ENCODE measurements around the gene BCAR1. TPM values are rescaled to one million over a fixed set of nuclear protein-coding genes. Genes with fewer than 3 reads are reported as not detected.
A peak's percentile ranks its signal among the peaks of the same experiment; 100 is the strongest.
"Not testable (repeated sequence)": the region's sequence is repeated elsewhere in the genome, so short reads cannot be mapped to it uniquely, and the experiment has no call there.

The BCAR1 gene
- polyA plus RNA-seq, 12 donors = 36.4 to 86.5 (median 42.8) TPM; not detected in 1

- DNase-seq = not testable (repeated sequence)
Observed at GRCh38 chr16:75242436-75243078, 8.9 kb downstream of the BCAR1 start.

- DNase-seq = no peak
Observed at GRCh38 chr16:75241955-75242354, 9.5 kb downstream of the BCAR1 start.

GRCh38 chr16:75241412-75241811 is 10.0 kb downstream of the BCAR1 start:
- no peak for DNase-seq

- not testable (repeated sequence) for DNase-seq
Observed at GRCh38 chr16:75240633-75241032, 10.8 kb downstream of the BCAR1 start.

- no peak for DNase-seq
Observed at GRCh38 chr16:75239542-75240122, 11.8 kb downstream of the BCAR1 start.

- DNase-seq = no peak
Observed at GRCh38 chr16:75238853-75239541, 12.4 kb downstream of the BCAR1 start.

- peak; percentile 85 for DNase-seq
Observed at GRCh38 chr16:75238132-75238852, 13.1 kb downstream of the BCAR1 start.

GRCh38 chr16:75237398-75238131 is 13.9 kb downstream of the BCAR1 start:
- DNase-seq = no peak

GRCh38 chr16:75236736-75237397 is 14.6 kb downstream of the BCAR1 start:
- DNase-seq = no peak

GRCh38 chr16:75236232-75236631 is 15.2 kb downstream of the BCAR1 start:
- DNase-seq = no peak

- no peak for DNase-seq
Observed at GRCh38 chr16:75235721-75236193, 15.7 kb downstream of the BCAR1 start.

- DNase-seq = no peak
Observed at GRCh38 chr16:75234856-75235696, 16.3 kb downstream of the BCAR1 start.

GRCh38 chr16:75233611-75233938 is 17.8 kb downstream of the BCAR1 start:
- DNase-seq = no peak

- DNase-seq = no peak
Observed at GRCh38 chr16:75231570-75231969, 19.9 kb downstream of the BCAR1 start.

GRCh38 chr16:75230471-75231110 is 20.8 kb downstream of the BCAR1 start:
- DNase-seq = no peak

- DNase-seq = no peak
Observed at GRCh38 chr16:75229172-75230031, 22.0 kb downstream of the BCAR1 start.

- no peak for DNase-seq
Observed at GRCh38 chr16:75228143-75228976, 23.1 kb downstream of the BCAR1 start.
